HL-60 (cell line): ENCODE results near the gene ROGDI.

Experiments used
- DNase-seq, 2 experiments: peaks; one replicate each; pipeline ENCODE4 v3.0.0-alpha.2; 2010 to 2020; ENCODE audit warnings: low read depth in 1 of 2, low spot score in 1 of 2
- H3K27ac ChIP-seq: fragments of 250-450 bp; sonication (Bioruptor Pico); replicated peaks from 2 replicates; pipeline ENCODE4 v1.5.1; 2020; ENCODE audit warnings: mild to moderate bottlenecking, moderate library complexity
- H3K27me3 ChIP-seq: fragments of 250-450 bp; sonication (Bioruptor Pico); 2 replicates; pipeline ENCODE4 v1.5.1; 2021; ENCODE audit warnings: mild to moderate bottlenecking, moderate library complexity; ENCODE audit not compliant: insufficient read depth, poor library complexity, severe bottlenecking
- H3K4me3 ChIP-seq: replicated peaks from 2 replicates; pipeline ENCODE4 v1.5.1; 2011; ENCODE audit warnings: mild to moderate bottlenecking, control low read depth, low read length; ENCODE audit not compliant: insufficient read depth
- CTCF ChIP-seq: IDR thresholded peaks from one replicate; pipeline ENCODE4 v1.5.1; 2011; ENCODE audit warnings: low read length, control low read depth, inconsistent platforms; ENCODE audit not compliant: insufficient read depth
- GABPA ChIP-seq: IDR thresholded peaks from 2 replicates; pipeline ENCODE4 v1.6.1; 2012; ENCODE audit warnings: low read depth
- POLR2AphosphoS5 ChIP-seq: IDR thresholded peaks from 2 replicates; pipeline ENCODE4 v1.6.1; 2012; ENCODE audit warnings: low read depth
- REST ChIP-seq: IDR thresholded peaks from 2 replicates; pipeline ENCODE4 v1.6.1; 2012; ENCODE audit warnings: low read depth; ENCODE audit not compliant: insufficient replicate concordance
- SPI1 ChIP-seq: IDR thresholded peaks from 2 replicates; pipeline ENCODE4 v1.6.1; 2012; ENCODE audit warnings: low read depth, mild to moderate bottlenecking, borderline replicate concordance

The ROGDI gene

GRCh38 chr16:4805231-4805630 is 2.8 kb upstream of the ROGDI start:
- no peak for DNase-seq
- Histone ChIP-seq H3K27ac (no peak overlapping the region), H3K4me3 (no peak overlapping the region), H3K27me3 (no peaks in the 10 kb centered on the region)
- no peak for TF ChIP-seq GABPA
- TF ChIP-seq SPI1: no peak
- no peak for TF ChIP-seq POLR2AphosphoS5
- TF ChIP-seq CTCF: no peak
- TF ChIP-seq REST: no peak

GRCh38 chr16:4803898-4804762 is 1.7 kb upstream of the ROGDI start:
- 0 out of 2 replicates have a peak, but pooled peaks have one; percentile 4 for TF ChIP-seq POLR2AphosphoS5
- no peak for TF ChIP-seq CTCF
- TF ChIP-seq GABPA: no peak
- no peak for DNase-seq
- Histone ChIP-seq H3K27ac (peak overlapping the region; percentile 85), H3K27me3 (no peaks in the 10 kb centered on the region), H3K4me3 (no peak overlapping the region)

- H3K27ac ChIP-seq: peak overlapping the region; percentile 85
- TF ChIP-seq SPI1 (no peak), POLR2AphosphoS5 (0 out of 2 replicates have a peak, but pooled peaks have one; percentile 6), CTCF (no peak), REST (no peak), GABPA (no peak)
- peak overlapping the region; percentile 71 for H3K4me3 ChIP-seq
- DNase-seq: peak; percentile 42 to 52
- no peaks in the 10 kb centered on the region for H3K27me3 ChIP-seq
Observed at GRCh38 chr16:4803401-4803844, 990 bp upstream of the ROGDI start.
